ENCODE data around the gene GDI2.

DNA sequence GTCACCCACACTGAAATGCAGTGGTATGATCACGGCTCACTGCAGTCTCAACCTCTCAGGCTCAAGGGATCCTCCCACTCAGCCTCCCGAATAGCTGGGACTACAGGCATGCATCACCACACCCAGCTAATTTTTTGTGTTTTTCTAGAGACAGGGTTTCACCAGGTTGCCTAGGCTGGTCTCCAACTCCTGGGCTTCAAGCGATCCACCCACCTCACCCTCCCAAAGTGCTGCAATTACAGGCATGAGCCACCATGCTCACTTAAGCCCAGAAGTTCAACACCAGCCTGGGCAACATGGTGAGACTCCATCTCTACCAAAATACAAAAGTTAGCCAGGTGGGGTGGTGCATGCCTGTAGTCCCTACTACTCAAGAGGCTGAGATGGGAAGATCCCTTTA, 33.5 kb downstream of the GDI2 start:
- TF ChIP-seq, protein P1, sequence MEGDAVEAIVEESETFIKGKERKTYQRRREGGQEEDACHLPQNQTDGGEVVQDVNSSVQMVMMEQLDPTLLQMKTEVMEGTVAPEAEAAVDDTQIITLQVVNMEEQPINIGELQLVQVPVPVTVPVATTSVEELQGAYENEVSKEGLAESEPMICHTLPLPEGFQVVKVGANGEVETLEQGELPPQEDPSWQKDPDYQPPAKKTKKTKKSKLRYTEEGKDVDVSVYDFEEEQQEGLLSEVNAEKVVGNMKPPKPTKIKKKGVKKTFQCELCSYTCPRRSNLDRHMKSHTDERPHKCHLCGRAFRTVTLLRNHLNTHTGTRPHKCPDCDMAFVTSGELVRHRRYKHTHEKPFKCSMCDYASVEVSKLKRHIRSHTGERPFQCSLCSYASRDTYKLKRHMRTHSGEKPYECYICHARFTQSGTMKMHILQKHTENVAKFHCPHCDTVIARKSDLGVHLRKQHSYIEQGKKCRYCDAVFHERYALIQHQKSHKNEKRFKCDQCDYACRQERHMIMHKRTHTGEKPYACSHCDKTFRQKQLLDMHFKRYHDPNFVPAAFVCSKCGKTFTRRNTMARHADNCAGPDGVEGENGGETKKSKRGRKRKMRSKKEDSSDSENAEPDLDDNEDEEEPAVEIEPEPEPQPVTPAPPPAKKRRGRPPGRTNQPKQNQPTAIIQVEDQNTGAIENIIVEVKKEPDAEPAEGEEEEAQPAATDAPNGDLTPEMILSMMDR (conservative IDR thresholded peaks at IDR 0.05; ENCODE audit: low read length), result no peak
- TF ChIP-seq EZH2phosphoT487 (IDR thresholded peaks at IDR 0.05; ENCODE audit: borderline replicate concordance, low read depth, low read length), result no peak

Data from OCI-LY7 (cell line).